ENCODE results near the gene TPT1.

TPT1 gene

DNA sequence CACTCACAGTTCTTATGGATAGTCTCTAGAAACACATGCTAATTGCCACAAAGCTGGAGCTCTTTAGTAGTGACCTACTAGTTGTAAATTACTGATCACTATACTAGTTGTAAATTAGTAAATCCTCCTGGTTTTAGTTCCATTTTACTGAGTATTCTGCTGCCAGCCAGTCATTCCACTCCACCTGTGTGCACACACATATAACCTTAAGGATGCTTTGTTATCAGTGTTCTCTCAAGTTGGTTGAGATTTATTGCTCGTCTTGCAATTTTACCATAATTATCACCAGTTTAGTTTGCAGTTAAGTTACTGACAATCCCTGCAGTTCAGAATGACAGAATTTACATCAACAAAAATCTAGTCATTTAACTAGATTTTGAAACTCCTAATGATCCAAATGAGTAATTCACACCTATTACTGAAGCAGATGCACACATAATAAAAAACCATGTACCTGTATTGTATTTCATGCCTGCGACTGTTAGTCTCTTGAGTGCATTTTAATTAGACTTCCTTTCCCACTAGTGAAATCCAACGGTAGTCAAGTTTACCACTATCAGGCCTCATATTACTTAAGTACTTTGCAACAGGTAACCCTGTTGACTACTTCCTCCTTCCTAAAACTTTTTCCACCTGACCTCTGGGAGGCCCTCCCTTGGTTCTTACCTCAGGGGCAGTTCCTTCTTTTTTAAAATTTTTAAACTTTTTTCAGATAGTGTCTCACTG lies 7.6 kb downstream of the TPT1 start:
- Histone ChIP-seq H3K9me3 (ENCODE audit: control insufficient read depth, insufficient read depth, low read depth, low read length) (no peaks in the 10 kb centered on the region), H3K36me3 (ENCODE audit: control insufficient read depth in 2 of 2, insufficient read depth in 1 of 2, low read length in 2 of 2) (peaks cover 31 to 38% of the 10 kb centered on the region in 2 experiments), H3K4me1 (ENCODE audit: control insufficient read depth, insufficient read depth, low read length) (peaks cover 13% of the 10 kb centered on the region), H3K27ac (ENCODE audit: extremely low read depth, low read depth, low read length) (0 out of 2 replicates have a peak overlapping the region, but pooled peaks have one; percentile 36), H3K4me3 (ENCODE audit: low read depth, low read length) (no peak overlapping the region)
- POLR2A ChIA-PET = interaction anchor here (1.3 to 5.1 kb wide), 2 partner anchors 8 to 61 kb away, joined by 3 to 47 read pairs; partner anchors contain the start of gene TPT1
- CTCF ChIA-PET = no interaction called here
- TF ChIP-seq ZNF184 (tag by site-specific recombination; IDR thresholded peaks at IDR 0.05) (no peak), SP7 (tag by site-specific recombination; IDR thresholded peaks at IDR 0.05) (peak; percentile 23; the same call in 1 of the 2 replicates), ZIC2 (tag by site-specific recombination; IDR thresholded peaks at IDR 0.05) (no peak), ZBTB7A (tag by site-specific recombination; IDR thresholded peaks at IDR 0.05; ENCODE audit: low read depth) (no peak), ZNF423 (tag by site-specific recombination; IDR thresholded peaks at IDR 0.05) (no peak), FEZF1 (tag by site-specific recombination; IDR thresholded peaks at IDR 0.05) (peak; percentile 31; the same call in 1 of the 2 replicates), GFI1B (tag by site-specific recombination; IDR thresholded peaks at IDR 0.05) (peak; percentile 35; the same call in 1 of the 2 replicates), ZNF155 (tag by site-specific recombination; IDR thresholded peaks at IDR 0.05) (no peak), ZNF223 (tag by site-specific recombination; IDR thresholded peaks at IDR 0.05) (no peak), PRDM10 (tag by site-specific recombination; IDR thresholded peaks at IDR 0.05) (no peak), SCRT1 (tag by site-specific recombination; IDR thresholded peaks at IDR 0.05; ENCODE audit: borderline replicate concordance) (peak; percentile 84; the same call in 1 of the 2 replicates), PRDM1 (tag by site-specific recombination; IDR thresholded peaks at IDR 0.05) (no peak), ZXDB (tag by site-specific recombination; IDR thresholded peaks at IDR 0.05) (no peak), ZNF514 (tag by site-specific recombination; IDR thresholded peaks at IDR 0.05) (no peak), ZNF473 (tag by site-specific recombination; IDR thresholded peaks at IDR 0.05) (no peak), ZNF174 (tag by site-specific recombination; IDR thresholded peaks at IDR 0.05) (no peak), YY1 (tag by site-specific recombination; IDR thresholded peaks at IDR 0.05) (no peak), ZNF121 (tag by site-specific recombination; IDR thresholded peaks at IDR 0.05) (no peak), ZSCAN16 (tag by site-specific recombination; IDR thresholded peaks at IDR 0.05) (no peak), ZNF366 (tag by site-specific recombination; conservative IDR thresholded peaks at IDR 0.05) (peak; percentile 65), OSR2 (tag by site-specific recombination; IDR thresholded peaks at IDR 0.05) (peak; percentile 78), ZBTB48 (tag by site-specific recombination; IDR thresholded peaks at IDR 0.05) (no peak), ZNF707 (tag by site-specific recombination; IDR thresholded peaks at IDR 0.05) (no peak)
- TF ChIP-seq, protein P1, sequence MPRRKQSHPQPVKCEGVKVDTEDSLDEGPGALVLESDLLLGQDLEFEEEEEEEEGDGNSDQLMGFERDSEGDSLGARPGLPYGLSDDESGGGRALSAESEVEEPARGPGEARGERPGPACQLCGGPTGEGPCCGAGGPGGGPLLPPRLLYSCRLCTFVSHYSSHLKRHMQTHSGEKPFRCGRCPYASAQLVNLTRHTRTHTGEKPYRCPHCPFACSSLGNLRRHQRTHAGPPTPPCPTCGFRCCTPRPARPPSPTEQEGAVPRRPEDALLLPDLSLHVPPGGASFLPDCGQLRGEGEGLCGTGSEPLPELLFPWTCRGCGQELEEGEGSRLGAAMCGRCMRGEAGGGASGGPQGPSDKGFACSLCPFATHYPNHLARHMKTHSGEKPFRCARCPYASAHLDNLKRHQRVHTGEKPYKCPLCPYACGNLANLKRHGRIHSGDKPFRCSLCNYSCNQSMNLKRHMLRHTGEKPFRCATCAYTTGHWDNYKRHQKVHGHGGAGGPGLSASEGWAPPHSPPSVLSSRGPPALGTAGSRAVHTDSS (tag by site-specific recombination; IDR thresholded peaks at IDR 0.05) = no peak
- TF ChIP-seq, protein P2, sequence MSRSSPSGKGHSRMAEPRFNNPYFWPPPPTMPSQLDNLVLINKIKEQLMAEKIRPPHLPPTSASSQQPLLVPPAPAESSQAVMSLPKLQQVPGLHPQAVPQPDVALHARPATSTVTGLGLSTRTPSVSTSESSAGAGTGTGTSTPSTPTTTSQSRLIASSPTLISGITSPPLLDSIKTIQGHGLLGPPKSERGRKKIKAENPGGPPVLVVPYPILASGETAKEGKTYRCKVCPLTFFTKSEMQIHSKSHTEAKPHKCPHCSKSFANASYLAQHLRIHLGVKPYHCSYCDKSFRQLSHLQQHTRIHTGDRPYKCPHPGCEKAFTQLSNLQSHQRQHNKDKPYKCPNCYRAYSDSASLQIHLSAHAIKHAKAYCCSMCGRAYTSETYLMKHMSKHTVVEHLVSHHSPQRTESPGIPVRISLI (tag by site-specific recombination; IDR thresholded peaks at IDR 0.05) = 0 out of 2 replicates have a peak, but pooled peaks have one; percentile 20
- TF ChIP-seq, protein P3, sequence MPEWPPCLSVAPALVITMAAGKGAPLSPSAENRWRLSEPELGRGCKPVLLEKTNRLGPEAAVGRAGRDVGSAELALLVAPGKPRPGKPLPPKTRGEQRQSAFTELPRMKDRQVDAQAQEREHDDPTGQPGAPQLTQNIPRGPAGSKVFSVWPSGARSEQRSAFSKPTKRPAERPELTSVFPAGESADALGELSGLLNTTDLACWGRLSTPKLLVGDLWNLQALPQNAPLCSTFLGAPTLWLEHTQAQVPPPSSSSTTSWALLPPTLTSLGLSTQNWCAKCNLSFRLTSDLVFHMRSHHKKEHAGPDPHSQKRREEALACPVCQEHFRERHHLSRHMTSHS (tag by site-specific recombination; IDR thresholded peaks at IDR 0.05) = no peak
- TF ChIP-seq, protein P4, sequence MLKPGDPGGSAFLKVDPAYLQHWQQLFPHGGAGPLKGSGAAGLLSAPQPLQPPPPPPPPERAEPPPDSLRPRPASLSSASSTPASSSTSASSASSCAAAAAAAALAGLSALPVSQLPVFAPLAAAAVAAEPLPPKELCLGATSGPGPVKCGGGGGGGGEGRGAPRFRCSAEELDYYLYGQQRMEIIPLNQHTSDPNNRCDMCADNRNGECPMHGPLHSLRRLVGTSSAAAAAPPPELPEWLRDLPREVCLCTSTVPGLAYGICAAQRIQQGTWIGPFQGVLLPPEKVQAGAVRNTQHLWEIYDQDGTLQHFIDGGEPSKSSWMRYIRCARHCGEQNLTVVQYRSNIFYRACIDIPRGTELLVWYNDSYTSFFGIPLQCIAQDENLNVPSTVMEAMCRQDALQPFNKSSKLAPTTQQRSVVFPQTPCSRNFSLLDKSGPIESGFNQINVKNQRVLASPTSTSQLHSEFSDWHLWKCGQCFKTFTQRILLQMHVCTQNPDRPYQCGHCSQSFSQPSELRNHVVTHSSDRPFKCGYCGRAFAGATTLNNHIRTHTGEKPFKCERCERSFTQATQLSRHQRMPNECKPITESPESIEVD (tag by site-specific recombination; IDR thresholded peaks at IDR 0.05) = peak; percentile 70
